PC-3 (cell line): ENCODE results near the gene SSNA1. TPM values are rescaled to one million over a fixed set of nuclear protein-coding genes. Genes with fewer than 3 reads are reported as not detected.

Source experiments
- ATAC-seq: fragments of 200-7000 bp; cut with Tn5 transposase; 2 replicates; pipeline ENCODE4 v1.9.1; 2020; ENCODE audit warnings: mild to moderate bottlenecking, moderate library complexity
- BruUV-seq: library from RNA; stranded (reverse); fragments of 400-500 nt; replicated peaks from 2 replicates; lab custom pipeline; 2021; lab: Mats Ljungman, UMichigan
- CTCF ChIA-PET: fragments of 300-600 bp; sonication (Branson Sonifier 250); formaldehyde crosslinking; loops from one replicate; lab custom pipeline; 2022; ENCODE audit warnings: antibody characterized with exemption; lab: Charles Lee
- POLR2A ChIA-PET: fragments of 300-600 bp; sonication (Branson Sonifier 250); formaldehyde crosslinking; loops from one replicate; lab custom pipeline; 2022; ENCODE audit warnings: antibody characterized with exemption; ENCODE audit not compliant: unreplicated experiment; lab: Charles Lee
- DNase-seq: peaks from one replicate; pipeline ENCODE4 v3.0.0-alpha.2; 2015
- H2AFZ ChIP-seq: fragments of 300-600 bp; sonication (generic); 2 replicates; pipeline ENCODE4 v1.6.0; 2016; ENCODE audit warnings: antibody characterized with exemption, low read length
- H3F3A ChIP-seq: fragments of 300-600 bp; sonication (generic); one replicate; pipeline ENCODE4 v1.6.0; 2017; ENCODE audit warnings: antibody characterized with exemption, low read length, control low read depth, mild to moderate bottlenecking; ENCODE audit not compliant: unreplicated experiment
- H3K27ac ChIP-seq: fragments of 300-600 bp; sonication (generic); 2 replicates; pipeline ENCODE4 v1.5.1; 2016; ENCODE audit warnings: mild to moderate bottlenecking, low read length
- H3K27me3 ChIP-seq: fragments of 300-600 bp; sonication (generic); 2 replicates; pipeline ENCODE4 v1.6.1; 2016; ENCODE audit warnings: low read length, mixed read lengths
- H3K36me3 ChIP-seq: fragments of 300-600 bp; sonication (generic); 2 replicates; pipeline ENCODE4 v1.6.1; 2016; ENCODE audit warnings: low read depth, mixed run types, low read length, mixed read lengths
- H3K4me1 ChIP-seq: fragments of 300-600 bp; sonication (generic); 2 replicates; pipeline ENCODE4 v1.5.1; 2016; ENCODE audit warnings: low read length; ENCODE audit not compliant: insufficient read depth
- H3K4me2 ChIP-seq: fragments of 300-600 bp; sonication (generic); 2 replicates; pipeline ENCODE4 v1.6.0; 2016; ENCODE audit warnings: low read length
- H3K4me3 ChIP-seq: fragments of 300-600 bp; sonication (generic); 2 replicates; pipeline ENCODE4 v1.5.1; 2016; ENCODE audit warnings: mild to moderate bottlenecking, low read length, mixed read lengths
- H3K79me2 ChIP-seq: fragments of 300-600 bp; sonication (generic); 2 replicates; pipeline ENCODE4 v1.6.1; 2017; ENCODE audit warnings: low read length, mixed read lengths
- H3K9ac ChIP-seq: fragments of 300-600 bp; sonication (generic); 2 replicates; pipeline ENCODE4 v1.6.0; 2016; ENCODE audit warnings: mild to moderate bottlenecking, low read length
- H3K9me2 ChIP-seq: fragments of 300-600 bp; sonication (generic); replicated peaks from 2 replicates; pipeline ENCODE4 v1.6.1; 2016; ENCODE audit warnings: mixed run types, low read length, mixed read lengths
- H3K9me3 ChIP-seq: fragments of 300-600 bp; sonication (generic); 2 replicates; pipeline ENCODE4 v1.6.1; 2016; ENCODE audit warnings: low read length, mixed read lengths
- H4K20me1 ChIP-seq: fragments of 300-600 bp; sonication (generic); 2 replicates; pipeline ENCODE4 v1.6.1; 2016; ENCODE audit warnings: low read length, mixed read lengths
- EZH2 ChIP-seq: fragments of 300-600 bp; sonication (generic); IDR thresholded peaks from one replicate; pipeline ENCODE4 v1.6.1; 2017; ENCODE audit warnings: antibody characterized with exemption, mild to moderate bottlenecking, low read length; ENCODE audit not compliant: unreplicated experiment
- EZH2phosphoT487 ChIP-seq: fragments of 300-600 bp; sonication (generic); IDR thresholded peaks from 2 replicates; pipeline ENCODE4 v1.6.1; 2018; ENCODE audit warnings: mild to moderate bottlenecking, antibody characterized with exemption, low read length, borderline replicate concordance
- intact Hi-C: fragments of 100-400 bp; cut with micrococcal nuclease; formaldehyde crosslinking; loops from 2 replicates; pipeline ENCODE4 v1.9.0; 2023
- total RNA-seq: library from RNA; depleted of rRNA; stranded (reverse); fragments of >200 nt; gene quantifications from 2 replicates; pipeline ENCODE4 v1.2.3, GENCODE V29; 2014
- TF ChIP-seq, protein P1 (sequence below): fragments of 300-600 bp; sonication (generic); conservative IDR thresholded peaks from 2 replicates; pipeline ENCODE4 v1.5.1; 2017; ENCODE audit warnings: antibody characterized with exemption, low read depth, mild to moderate bottlenecking, low read length

SSNA1 gene
- total RNA-seq, 1 experiment from 2014 or later = 123 TPM

DNA sequence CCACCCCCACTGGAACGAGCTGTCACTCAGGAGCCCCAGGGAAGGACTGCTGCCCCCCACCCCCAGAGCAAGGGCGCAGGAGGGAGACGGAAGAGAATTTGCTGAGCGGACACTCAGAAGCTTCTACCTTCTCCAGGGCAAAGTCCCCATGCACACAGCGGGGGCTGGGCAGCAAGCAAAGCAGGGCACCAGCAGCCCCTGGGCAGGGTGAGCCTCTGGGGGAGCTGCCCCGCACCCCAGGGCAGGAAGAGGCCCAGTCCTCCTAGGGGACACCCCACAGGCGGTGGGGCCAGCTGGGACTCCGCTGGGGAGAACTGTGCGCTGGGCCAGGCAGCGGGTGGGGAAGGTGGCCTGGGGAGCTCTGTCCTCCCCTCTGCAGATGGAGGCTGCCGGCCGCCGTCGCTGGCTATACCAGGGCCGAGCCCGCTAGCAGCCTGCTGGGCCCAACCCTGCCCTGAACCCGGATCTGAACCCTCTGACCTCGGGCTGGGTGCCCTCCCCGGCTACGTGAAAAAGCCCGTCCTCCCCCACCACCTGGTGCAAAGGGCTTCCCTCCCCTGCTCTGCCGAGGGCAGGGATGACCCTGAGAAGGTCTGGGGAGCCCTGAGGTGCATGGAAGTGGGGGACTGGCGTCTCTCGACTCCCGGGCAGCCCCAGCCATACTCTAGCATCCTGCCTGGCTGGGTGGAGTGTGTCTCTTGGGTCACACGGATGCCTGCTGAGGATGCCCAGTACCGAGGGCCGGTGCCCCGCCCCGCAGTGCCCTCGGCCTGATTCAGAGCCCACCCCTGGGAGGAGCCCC is 41.6 kb downstream of the SSNA1 start:
- Histone ChIP-seq H3K9ac (no peak overlapping the region), H3F3A (no peaks in the 10 kb centered on the region), H4K20me1 (no peaks in the 10 kb centered on the region), H3K9me3 (no peaks in the 10 kb centered on the region), H3K27ac (no peak overlapping the region), H2AFZ (no peak overlapping the region), H3K9me2 (no peaks in the 10 kb centered on the region), H3K36me3 (no peaks in the 10 kb centered on the region), H3K4me3 (no peak overlapping the region), H3K79me2 (peaks cover 9% of the 10 kb centered on the region), H3K4me2 (no peak overlapping the region), H3K27me3 (no peaks in the 10 kb centered on the region), H3K4me1 (peaks cover 29% of the 10 kb centered on the region)
- DNase-seq = no peak
- ChIA-PET POLR2A (interaction anchor here (0.6 kb wide), 1 partner anchor 166 kb away, joined by 3 read pairs; no protein-coding TSS in a partner anchor), CTCF (no interaction called here)
- TF ChIP-seq EZH2 = no peak
- TF ChIP-seq, protein P1, sequence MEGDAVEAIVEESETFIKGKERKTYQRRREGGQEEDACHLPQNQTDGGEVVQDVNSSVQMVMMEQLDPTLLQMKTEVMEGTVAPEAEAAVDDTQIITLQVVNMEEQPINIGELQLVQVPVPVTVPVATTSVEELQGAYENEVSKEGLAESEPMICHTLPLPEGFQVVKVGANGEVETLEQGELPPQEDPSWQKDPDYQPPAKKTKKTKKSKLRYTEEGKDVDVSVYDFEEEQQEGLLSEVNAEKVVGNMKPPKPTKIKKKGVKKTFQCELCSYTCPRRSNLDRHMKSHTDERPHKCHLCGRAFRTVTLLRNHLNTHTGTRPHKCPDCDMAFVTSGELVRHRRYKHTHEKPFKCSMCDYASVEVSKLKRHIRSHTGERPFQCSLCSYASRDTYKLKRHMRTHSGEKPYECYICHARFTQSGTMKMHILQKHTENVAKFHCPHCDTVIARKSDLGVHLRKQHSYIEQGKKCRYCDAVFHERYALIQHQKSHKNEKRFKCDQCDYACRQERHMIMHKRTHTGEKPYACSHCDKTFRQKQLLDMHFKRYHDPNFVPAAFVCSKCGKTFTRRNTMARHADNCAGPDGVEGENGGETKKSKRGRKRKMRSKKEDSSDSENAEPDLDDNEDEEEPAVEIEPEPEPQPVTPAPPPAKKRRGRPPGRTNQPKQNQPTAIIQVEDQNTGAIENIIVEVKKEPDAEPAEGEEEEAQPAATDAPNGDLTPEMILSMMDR = no peak
- no peak for TF ChIP-seq EZH2phosphoT487
- no peak for ATAC-seq
- intact Hi-C loops = loop anchor here (5.0 kb wide), 2 partner anchors 43 to 113 kb away; partner anchors contain the start of genes ANAPC2 and SSNA1
- no TSS peak for BruUV-seq

DNA sequence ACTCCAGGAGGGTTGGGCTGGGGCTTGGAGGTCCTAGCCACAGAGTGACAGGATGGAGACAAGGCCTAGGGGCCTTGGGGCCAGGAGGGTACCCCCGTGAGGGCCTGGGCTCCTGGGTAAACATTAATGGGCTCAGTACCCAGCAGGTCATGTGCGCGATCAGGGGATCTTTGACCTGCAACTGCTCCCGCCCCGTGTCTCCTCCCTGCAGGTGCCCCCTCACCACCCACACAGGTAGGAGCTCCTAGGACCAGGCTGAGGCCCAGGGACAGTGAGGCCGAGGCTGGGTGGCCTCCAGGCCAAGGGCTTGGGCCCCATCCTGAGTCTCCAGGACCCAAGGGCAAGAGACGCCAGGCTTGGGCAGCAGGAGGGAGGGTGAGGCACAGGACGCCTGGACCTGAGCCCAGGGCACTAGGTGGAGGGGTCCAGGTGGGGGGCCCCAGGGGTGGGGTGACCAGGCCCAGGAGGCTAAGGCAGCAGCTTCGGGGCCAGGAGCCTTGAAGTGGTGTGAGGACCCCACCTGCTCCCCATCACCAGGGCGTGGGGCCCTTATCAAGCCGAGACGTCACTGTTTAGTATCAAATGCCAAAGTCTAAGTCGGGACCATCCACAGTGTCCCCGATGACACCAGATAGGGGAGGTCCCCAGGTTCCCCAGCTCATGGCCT is 42.4 kb downstream of the SSNA1 start, which contains the start of gene SLC34A3:
SLC34A3 (plus strand) TSS at position 197 of the 667 bp plus-strand sequence. CDS start 802 bp downstream, outside the sequence.
- Histone ChIP-seq H3K79me2 (peaks cover 1% of the 10 kb centered on the region), H3K27me3 (no peaks in the 10 kb centered on the region), H3K9ac (no peak within 1 kb of the TSS), H2AFZ (no peak within 1 kb of the TSS), H3K4me3 (no peak within 1 kb of the TSS), H3K9me2 (no peaks in the 10 kb centered on the region), H3K36me3 (no peaks in the 10 kb centered on the region), H4K20me1 (no peaks in the 10 kb centered on the region), H3K27ac (no peak within 1 kb of the TSS), H3F3A (no peaks in the 10 kb centered on the region), H3K4me2 (no peak within 1 kb of the TSS), H3K4me1 (peaks cover 21% of the 10 kb centered on the region), H3K9me3 (no peaks in the 10 kb centered on the region)
- CTCF ChIA-PET = no interaction called here
- intact Hi-C loops = no loop called here
- DNase-seq (no peak), ATAC-seq (no peak)
- POLR2A ChIA-PET = interaction anchor here (0.6 kb wide), 1 partner anchor 166 kb away, joined by 3 read pairs; no protein-coding TSS in a partner anchor
- BruUV-seq = no TSS peak
- TF ChIP-seq EZH2phosphoT487 = no peak
- no peak for TF ChIP-seq EZH2
- TF ChIP-seq, protein P1 = no peak
